HG03045 (cell line): ENCODE data around the gene MTNR1B.

ENCODE experiments used
- ATAC-seq: cut with Tn5 transposase; IDR thresholded peaks from one replicate; pipeline ENCODE4 v1.9.1; 2021; ENCODE audit warnings: mild to moderate bottlenecking, moderate library complexity; ENCODE audit not compliant: unreplicated experiment

MTNR1B gene

DNA sequence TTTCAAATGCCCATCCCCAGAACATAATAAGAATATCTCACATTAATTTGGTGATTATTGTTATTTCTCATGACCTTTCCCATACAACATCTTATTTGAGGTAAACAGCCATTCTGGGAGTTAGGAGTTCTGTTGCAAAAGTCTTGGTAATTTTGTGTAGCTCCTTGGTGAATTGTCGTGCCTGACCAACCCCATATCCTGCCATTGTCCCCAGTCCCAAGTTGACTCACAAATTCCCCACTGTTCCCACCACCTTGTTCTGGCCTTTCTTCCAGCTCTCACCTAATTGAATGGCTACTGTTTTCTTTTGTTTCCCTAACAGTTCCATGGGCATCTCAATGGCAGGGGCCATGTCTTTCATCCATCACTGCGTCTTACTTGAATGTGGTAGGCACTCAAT is 8.0 kb downstream of the MTNR1B start:
- no peak for ATAC-seq

DNA sequence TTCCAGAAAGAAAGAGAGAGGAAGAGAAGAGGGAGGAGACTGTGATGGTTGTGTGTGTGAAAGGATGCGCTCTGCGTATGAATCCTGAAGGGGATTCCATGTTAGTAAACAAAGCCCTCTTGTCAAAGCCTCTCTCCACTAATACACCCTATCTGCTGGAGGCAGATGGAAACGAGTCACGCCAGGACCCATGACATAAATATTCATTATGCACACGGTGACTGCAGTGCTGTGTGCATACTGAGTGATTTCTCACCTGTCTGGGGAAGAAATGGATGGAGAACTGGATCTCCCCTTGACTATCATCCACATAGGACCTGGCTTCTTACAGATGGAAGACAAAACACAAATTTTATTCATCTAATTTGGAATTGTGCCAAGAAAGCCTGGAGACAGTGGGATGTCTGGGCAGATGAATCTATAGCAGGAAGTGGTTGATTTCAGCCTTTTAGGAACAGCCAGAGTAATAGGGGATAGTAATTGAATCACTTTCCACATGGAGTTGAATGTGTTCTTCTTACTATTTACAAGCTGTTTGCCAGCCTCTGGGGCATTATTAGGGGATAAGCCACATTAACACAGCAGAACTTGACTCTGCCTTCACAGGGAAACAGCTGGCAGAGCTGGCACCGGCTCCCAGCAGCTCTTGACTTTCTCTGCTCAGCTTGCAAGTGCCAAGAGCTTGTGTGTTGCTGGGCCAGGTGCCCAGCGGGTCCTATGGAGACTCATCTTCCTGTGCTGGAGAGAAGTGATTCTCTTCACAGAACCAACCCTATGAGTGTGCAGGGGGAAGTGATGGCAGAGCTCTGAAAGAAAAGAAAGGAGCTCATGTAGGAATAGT is 9.0 kb downstream of the MTNR1B start:
- no peak for ATAC-seq

DNA sequence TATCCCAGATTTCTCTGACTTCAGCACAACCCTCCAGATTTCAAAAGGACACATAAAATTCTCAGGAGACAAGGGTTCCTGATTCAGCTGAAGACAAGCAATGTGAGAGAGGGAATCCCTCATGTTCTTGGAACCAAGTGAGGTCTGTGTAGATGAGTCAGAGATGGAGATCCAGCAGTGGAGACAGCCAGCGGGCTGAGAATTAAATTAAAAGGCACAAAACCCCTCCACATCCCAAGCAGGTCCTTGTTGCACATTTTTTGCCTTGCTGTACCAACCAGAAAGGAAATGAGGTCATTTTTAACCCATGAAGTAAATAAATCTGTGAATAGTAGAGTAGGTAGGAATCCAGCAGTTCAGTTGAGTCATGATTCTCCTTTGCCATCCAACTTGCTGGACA is 9.7 kb downstream of the MTNR1B start:
- ATAC-seq: no peak

DNA sequence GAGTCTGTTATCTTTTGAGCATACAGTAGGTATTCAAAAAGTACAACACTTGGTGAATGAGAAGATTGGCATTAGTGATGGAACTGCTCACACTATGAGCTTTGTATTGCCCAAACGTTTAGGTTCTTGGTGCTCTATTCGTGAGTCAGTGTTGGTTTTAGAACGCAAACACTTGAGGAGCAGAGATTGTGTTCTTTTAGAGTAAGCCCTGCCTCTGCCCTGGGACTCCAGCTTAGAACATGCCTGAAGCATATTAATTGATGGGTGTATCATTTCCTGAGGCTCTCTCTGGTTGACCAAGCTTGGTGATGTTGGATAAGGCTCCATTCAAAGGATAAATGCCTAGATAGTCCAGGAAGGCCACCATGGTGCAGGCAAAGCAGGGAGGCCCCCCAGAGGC is 10.9 kb downstream of the MTNR1B start:
- ATAC-seq: no peak

DNA sequence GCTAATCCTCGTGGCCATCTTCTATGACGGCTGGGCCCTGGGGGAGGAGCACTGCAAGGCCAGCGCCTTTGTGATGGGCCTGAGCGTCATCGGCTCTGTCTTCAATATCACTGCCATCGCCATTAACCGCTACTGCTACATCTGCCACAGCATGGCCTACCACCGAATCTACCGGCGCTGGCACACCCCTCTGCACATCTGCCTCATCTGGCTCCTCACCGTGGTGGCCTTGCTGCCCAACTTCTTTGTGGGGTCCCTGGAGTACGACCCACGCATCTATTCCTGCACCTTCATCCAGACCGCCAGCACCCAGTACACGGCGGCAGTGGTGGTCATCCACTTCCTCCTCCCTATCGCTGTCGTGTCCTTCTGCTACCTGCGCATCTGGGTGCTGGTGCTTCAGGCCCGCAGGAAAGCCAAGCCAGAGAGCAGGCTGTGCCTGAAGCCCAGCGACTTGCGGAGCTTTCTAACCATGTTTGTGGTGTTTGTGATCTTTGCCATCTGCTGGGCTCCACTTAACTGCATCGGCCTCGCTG is 12.1 kb downstream of the MTNR1B start:
- no peak for ATAC-seq

DNA sequence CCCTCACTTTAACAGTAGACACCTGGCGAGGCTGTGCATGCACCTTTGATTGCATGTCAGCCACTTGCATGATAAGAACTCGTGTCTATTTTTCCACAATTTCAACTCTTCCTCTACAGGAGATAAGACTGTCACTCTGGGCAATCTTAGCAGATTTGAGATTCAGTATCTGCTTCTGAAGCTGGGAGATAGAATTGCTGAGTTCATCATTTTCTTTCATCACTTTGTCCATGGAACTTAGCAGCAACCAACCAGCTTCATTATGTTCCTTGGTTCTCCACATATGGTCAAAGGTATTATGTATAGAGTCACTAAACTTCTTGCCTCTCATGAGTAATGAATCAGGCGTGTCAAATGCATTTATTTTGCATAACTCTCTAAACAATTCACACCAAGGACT is 17.1 kb downstream of the MTNR1B start:
- ATAC-seq: no peak

DNA sequence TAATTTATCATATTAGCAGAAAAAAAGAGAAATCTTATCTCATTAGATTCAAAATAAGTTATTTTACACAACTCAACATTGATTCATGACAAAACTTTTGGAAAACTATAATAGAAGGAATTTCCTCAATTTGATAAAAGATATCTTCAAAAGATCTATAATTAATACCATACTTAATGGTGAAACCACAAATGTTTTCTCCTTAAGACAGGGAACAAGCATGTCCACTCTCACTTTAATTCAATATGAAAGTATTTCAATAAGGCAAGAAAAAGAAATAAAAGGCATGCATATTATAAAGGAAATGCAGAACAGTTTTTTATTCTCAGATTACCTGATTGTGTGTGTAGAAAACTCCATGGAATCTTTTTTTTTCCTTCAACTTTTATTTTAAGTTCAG is 23.6 kb downstream of the MTNR1B start:
- no peak for ATAC-seq

DNA sequence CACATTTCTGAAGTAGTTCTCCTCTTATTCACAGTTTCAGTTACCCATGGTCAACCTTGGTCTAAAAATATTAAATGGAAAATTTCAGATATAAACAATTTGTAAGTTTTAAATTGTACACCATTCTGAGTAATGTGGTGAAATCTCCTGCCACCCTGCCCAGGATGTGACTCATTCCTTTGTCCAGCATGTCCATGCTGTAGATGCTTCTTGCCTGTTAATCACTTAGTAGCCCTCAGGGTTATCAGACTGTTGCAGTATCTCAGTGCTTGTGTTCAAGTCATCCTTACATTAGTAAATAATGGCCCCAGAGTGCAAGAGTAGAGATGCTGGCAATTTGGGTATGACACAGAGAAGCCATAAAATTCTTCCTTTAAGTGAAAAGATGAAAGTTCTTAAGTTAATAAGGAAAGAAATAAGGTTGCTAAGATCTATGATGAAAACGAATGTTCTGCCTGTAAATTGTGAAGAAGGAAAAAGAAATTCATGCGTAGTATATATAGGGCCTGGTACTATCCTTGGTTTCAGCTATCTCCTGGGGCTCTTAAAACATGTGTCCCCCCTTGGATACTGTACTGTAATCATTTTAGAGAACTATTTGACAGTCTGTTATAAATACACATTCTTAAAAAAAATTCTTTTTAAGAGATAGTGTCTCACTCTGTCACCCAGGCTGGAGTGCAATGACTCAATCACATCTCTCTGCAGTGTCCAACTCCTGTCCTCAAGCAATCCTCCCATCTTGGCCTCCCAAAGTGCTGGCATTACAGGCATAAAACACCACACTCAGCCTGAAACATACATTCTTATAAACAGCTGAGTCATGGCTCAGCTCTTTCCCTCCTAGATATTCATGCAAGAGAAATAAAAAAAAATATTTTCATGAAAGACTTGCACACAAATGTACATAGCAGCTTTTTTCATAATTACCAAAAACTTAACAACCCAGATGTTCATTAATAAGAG is 31.3 kb downstream of the MTNR1B start:
- ATAC-seq: no peak

DNA sequence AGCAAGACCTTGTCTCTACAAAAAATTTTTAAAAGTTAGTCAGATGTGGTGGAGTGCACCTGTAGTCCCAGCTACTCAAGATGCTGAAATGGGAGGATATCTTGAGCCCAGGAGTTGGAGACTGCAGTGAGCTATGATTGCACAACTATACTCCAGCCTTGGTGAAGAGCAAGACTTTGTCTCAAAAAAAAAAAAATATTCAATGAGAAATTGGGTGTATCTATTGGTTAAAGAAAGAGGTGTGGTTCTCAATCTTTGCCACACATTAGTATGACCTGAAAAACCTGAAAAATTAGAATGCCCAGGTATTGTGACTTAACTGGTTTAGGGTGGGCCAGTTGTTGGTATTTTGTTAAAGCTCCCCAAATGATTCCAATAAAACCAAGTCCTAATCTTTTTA is 32.4 kb downstream of the MTNR1B start:
- ATAC-seq: no peak

DNA sequence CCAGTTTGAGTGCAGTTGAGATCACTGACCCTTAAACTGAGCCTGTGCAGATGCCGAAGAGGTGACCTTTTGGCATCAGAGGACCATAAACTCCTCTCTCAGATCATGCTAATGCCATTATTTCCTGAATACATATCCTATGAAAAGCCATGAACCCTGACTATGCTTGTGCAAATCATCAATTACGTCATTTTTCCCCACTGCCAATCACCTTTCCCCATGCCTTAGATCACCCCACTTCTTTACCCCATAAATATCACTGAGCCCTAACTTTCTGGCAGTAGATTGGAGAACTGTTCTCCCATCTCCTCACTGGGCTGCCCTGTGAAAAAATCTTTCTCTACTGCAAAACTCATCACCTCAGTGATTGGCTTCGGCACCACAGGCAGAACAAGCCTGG is 32.9 kb downstream of the MTNR1B start:
- no peak for ATAC-seq

DNA sequence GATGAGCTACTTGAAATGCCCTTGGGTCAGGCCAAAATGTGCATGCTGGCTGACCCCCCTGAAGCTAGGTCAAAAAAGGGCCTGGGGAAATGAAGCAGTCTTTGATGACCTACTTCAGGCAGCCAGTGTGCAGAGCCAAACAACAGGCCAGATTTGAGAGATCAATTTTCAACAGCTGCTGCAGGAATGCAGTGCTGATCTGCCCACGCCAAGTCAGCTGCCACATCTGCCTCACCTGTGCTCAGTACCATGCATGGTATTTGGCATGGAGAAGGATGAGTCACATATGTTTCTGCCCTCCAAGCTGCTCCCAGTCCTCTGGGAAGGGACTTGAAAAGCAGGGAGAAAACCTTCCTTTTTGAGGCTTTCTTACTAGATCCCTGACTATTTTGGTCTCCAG is 35.8 kb downstream of the MTNR1B start:
- ATAC-seq: no peak

DNA sequence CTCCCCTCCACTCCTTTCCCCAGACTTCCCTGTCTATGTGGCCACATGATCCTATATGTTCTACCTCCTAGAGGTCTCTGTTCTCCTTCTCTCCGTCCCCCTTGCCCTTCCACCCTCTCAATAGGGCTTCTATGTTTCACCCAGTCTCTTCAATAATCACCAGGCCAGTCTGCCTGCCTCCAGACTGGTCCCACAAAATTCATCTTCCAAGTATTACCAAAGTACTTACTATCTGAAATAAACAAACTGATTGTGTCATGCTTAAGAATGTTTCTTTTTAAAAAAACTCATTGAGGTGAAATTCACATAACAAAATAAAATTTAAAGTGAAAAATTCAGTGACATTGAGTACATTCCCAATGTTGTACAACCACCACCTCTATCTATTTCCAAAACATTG is 44.2 kb downstream of the MTNR1B start:
- ATAC-seq: no peak

DNA sequence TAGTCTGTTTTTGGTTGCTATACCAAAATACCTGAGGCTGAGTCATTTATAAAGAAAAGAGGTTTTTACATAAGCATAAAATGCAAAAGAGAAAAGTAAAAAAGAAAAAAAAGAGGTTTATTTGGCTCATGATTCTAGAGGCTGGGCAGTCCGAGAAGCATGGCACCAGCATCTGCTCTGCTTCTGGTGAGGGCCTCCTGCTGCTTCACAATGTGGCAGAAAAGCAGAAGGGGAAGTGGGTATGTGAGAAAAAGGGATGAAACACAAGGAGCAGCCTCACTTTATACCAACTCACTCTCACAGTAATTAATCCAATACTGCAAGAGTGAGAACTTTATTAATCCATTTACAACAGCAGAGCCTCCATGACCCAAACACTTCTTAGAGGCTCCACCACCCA is 47.1 kb downstream of the MTNR1B start:
- no peak for ATAC-seq

DNA sequence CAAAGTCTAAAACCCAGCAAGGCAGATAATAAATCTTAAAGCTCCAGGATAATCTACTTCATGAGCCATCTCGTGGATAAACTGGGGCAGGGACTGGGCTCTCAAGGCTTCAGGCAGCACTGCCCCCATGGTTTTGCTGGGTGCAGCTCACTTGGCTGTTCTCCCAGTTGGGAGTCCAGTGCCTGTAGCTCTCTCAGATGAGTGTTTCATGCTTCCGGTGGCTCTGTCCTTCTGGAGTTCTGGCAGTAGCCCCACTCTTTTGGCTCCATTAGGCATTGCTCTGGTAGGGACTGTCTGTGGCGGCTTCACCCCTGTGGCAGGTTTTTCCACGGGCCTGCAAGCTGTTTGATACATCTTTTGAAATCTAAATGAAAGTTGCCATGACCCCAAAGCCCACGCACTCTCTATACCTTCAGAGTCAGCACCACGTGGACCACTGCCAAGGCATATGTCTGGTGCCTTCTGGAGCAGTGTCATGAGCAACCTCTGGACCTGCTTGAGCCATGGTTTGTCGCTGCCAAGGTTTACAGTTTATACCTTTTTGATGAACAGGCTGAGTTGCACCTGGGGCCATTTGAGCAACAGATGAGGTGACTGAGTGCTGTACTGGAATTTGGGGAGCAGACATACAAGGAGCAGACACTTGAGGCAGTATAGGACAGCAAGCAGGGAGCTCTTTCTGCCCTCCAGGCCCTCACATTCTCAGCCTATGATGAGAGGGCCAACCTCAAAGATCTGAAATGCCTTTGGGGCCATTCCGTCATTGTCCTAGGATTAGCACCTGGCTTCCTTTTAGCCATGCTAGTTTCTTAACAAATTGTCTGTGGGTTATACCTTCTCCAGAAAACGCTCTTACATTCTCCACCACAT is 48.6 kb downstream of the MTNR1B start:
- ATAC-seq: no peak

DNA sequence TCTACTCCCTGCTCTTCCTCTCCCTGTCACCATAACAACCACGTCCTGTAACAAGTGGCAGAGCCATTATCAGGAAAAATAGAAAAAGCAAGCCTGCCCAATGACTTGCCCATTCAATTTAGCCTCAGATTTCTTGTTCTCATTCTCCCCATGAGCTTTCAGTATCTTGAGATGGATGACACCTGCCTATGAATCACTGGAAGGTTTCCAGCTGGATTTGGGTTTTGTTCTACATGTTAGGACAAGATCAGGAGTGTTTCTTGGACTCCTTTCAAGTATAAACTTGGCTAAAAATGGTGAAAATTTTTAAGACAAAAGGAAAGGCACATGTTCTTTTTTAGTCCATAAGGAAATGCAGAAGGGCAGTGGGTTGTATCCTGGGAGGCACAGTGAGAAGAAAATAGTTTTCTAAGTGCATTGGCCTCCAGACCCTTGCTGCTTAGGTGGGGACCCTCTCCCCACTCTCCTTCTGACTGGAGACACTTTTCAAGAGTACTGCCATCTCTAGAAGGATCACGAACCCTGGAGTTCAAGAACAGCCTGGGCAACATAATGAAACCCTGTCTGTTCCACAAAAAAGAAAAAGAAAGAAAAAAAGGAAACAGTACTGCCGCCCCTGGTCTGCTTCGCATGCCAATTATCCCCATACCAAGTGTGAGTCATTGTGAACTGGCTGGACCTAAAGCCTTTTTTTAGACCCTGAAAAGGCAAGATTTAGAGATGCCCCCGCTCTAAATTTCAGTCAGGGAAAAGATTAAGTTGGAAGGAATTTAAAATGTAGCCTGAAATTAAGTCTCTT is 51.0 kb downstream of the MTNR1B start:
- no peak for ATAC-seq

DNA sequence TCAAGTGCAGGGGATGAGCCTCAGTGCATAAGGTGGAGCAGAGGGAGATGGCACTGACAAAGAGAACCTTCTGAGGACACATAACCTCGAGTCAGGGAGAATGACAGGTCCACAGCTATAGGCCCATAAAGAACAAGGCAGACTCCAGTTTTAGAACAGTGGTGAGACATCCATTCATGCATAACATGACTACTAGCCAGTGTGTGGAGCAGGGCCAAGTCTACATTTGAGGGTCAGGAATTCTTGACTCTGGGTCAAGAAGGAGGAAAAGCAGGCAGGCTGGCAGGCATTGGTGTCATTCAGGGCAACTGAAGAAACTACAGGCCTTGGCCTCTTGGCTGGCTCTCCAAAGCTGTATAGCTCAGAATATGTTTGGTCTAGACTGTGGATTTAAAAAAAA is 54.9 kb downstream of the MTNR1B start:
- ATAC-seq: no peak

DNA sequence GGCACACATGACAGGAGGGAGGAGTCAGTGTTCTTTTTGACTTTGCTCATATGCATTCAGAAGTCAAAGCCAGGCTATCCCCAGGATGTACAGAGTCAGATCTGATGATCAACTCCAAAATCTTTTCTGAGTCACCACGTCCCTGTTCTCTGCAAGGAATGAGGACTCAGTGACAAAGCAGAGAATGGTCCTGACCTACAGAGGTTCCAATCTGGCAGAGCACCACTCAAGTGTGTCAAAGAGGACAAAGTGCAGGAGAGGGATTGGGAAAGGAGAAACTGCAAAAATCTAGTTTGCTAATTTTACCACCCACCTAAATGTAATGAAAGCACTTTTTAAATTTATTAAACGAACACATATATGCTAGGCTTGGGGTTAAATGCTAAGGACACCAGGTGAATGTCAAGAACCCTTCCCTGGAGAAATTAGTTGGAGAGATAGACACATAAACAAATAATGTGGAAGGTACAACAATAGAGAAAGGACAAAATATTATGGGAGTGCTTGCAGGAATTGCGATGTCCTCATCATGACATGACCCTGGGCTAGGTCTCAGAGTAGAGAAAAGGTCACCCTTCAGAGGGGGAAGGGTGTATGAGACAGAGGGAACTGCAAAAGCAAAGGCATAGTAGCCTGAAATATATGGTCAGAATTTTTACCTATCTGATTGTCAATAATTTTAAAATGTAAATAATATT is 56.3 kb downstream of the MTNR1B start:
- no peak for ATAC-seq

DNA sequence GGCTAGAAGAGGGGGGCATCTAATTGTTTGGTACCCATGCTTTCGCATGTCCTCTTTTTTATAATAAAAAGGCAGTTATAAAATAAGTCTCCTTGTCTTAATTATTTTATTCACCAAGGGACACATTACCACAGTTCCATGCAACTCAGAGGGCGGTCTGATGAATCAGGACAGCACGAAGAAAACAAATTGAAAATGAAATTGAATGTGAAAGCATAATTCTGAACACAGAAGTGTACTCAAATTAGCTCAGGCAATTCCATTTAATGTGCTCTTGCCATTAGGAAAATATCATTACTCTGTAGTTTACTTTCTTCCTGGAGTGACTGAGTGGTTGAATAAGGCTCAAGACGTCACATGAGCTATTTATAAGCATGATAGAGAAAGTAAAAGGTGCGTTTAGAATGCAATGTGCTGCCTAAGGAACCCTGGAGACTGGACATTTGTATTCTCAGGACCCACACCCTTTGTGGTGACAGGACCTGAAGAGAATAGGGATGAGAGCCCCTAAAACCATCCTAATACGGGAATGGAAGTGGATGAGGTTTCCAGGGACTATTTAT is 59.6 kb downstream of the MTNR1B start:
- no peak for ATAC-seq

DNA sequence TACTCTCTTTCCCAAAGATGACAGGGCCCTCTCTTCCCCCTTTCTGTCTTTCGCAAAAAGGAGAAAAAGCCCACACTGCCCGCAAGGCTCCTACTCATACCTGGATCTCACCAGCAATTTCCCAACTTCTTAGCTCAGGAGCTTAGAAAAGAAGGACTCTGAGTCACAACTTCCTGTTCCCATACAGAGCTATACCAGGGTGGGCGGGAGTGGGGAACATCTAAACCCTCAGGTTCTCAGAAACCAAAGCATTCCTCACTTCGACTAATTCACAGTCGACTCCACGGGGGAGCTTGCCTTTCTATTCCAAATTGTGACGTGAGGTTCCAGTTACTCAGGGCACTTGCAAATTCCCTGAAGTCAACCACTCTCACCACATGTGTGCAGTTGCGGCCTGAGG is 61.9 kb downstream of the MTNR1B start:
- ATAC-seq: no peak
